Muscle of leg (tissue), 11 donors: ENCODE data around the gene GCSAM. TPM values are rescaled to one million over a fixed set of nuclear protein-coding genes. Genes with fewer than 3 reads are reported as not detected.
A peak's percentile ranks its signal among the peaks of the same experiment; 100 is the strongest.

Source experiments
- DNase-seq: peaks from one replicate; pipeline ENCODE4 v3.0.0; 2013
- H3K27ac ChIP-seq: one replicate; pipeline ENCODE4 v1.5.1; 2013; ENCODE audit warnings: mild to moderate bottlenecking, low read length, control low read depth
- H3K27me3 ChIP-seq: one replicate; pipeline ENCODE4 v1.6.1; 2013; ENCODE audit warnings: low read length; ENCODE audit not compliant: control insufficient read depth, insufficient read depth
- H3K36me3 ChIP-seq: one replicate; pipeline ENCODE4 v1.6.1; 2013; ENCODE audit warnings: low read length; ENCODE audit not compliant: control insufficient read depth, insufficient read depth
- H3K4me1 ChIP-seq: one replicate; pipeline ENCODE4 v1.6.1; 2013; ENCODE audit warnings: low read length; ENCODE audit not compliant: control insufficient read depth, insufficient read depth
- H3K4me3 ChIP-seq: one replicate; pipeline ENCODE4 v1.5.1; 2013; ENCODE audit warnings: low read length, control low read depth
- H3K9me3 ChIP-seq: replicated peaks from 2 replicates; pipeline ENCODE4 v1.6.1; 2013; ENCODE audit warnings: low read depth, low read length; ENCODE audit not compliant: control insufficient read depth
- WGBS: methylation state at CpG from one replicate; pipeline ENCODE4 v1.1.5; 2013; ENCODE audit warnings: missing lambda C conversion rate; ENCODE audit not compliant: insufficient coverage; 5-methylcytosine and 5-hydroxymethylcytosine counted together
- polyA plus RNA-seq, 8 donors: library from polyadenylated mRNA; unstranded; fragments of 120-200 nt; gene quantifications; one replicate each; pipeline versions ENCODE4 v1.2.1 to v1.2.3, GENCODE V29; 2013; ENCODE audit warnings: inconsistent platforms in 1 of 8, low replicate concordance in 1 of 8; ENCODE audit not compliant: insufficient read length in 8 of 8, insufficient read depth in 1 of 8
- total RNA-seq: library from RNA; stranded (reverse); fragments of 120-200 nt; gene quantifications from one replicate; pipeline ENCODE4 v1.2.4, GENCODE V29; 2013

GCSAM gene
- total and polyA plus RNA-seq, 9 donors = 0.31 to 1.8 (median 0.85) TPM

GRCh38 chr3:112121577-112122547, 11.2 kb downstream of the GCSAM start:
- peaks cover 15% of the 10 kb centered on the region for H3K4me1 ChIP-seq
- H3K9me3 ChIP-seq = no peaks in the 10 kb centered on the region
- DNase-seq = no peak
- H3K36me3 ChIP-seq = no peaks in the 10 kb centered on the region
- H3K4me3 ChIP-seq = no peak overlapping the region
- H3K27me3 ChIP-seq = no peaks in the 10 kb centered on the region
- H3K27ac ChIP-seq = no peak overlapping the region
- no CpG with 5 or more reads among the region's 2 CpGs for WGBS

GRCh38 chr3:112119962-112120836, 12.8 kb downstream of the GCSAM start:
- WGBS = 52% methylated on average over 6 of the region's 9 CpGs

GRCh38 chr3:112117841-112118571, 15.0 kb downstream of the GCSAM start:
- DNase-seq = no peak
- WGBS = no CpG with 5 or more reads among the region's 4 CpGs
- Histone ChIP-seq H3K9me3 (no peaks in the 10 kb centered on the region), H3K27me3 (no peaks in the 10 kb centered on the region), H3K4me3 (no peak overlapping the region), H3K36me3 (no peaks in the 10 kb centered on the region), H3K27ac (no peak overlapping the region), H3K4me1 (peaks cover 24% of the 10 kb centered on the region)

More at GRCh38 chr3:112119962-112120836, 12.8 kb downstream of the GCSAM start:
- Histone ChIP-seq H3K4me1 (peaks cover 16% of the 10 kb centered on the region), H3K9me3 (no peaks in the 10 kb centered on the region), H3K27ac (no peak overlapping the region), H3K4me3 (no peak overlapping the region), H3K27me3 (no peaks in the 10 kb centered on the region), H3K36me3 (no peaks in the 10 kb centered on the region)
- no peak for DNase-seq

GRCh38 chr3:112117415-112117814, 15.6 kb downstream of the GCSAM start:
- H3K27ac ChIP-seq = no peak overlapping the region
- H3K4me3 ChIP-seq = no peak overlapping the region
- no peaks in the 10 kb centered on the region for H3K27me3 ChIP-seq
- no CpG with 5 or more reads among the region's 1 CpG for WGBS
- H3K36me3 ChIP-seq = no peaks in the 10 kb centered on the region
- H3K4me1 ChIP-seq = peaks cover 24% of the 10 kb centered on the region
- H3K9me3 ChIP-seq = no peaks in the 10 kb centered on the region
- DNase-seq = no peak

GRCh38 chr3:112116748-112117186, 16.3 kb downstream of the GCSAM start:
- Histone ChIP-seq H3K4me3 (no peak overlapping the region), H3K27ac (no peak overlapping the region)
- DNase-seq = no peak

GRCh38 chr3:112115806-112116383, 17.2 kb downstream of the GCSAM start:
- H3K4me3 ChIP-seq = no peak overlapping the region
- 82% methylated on average over 1 of the region's 6 CpGs for WGBS
- H3K36me3 ChIP-seq = no peaks in the 10 kb centered on the region
- DNase-seq = no peak
- H3K4me1 ChIP-seq = peaks cover 24% of the 10 kb centered on the region
- peak overlapping the region; percentile 71 for H3K27ac ChIP-seq
- no peaks in the 10 kb centered on the region for H3K27me3 ChIP-seq
- H3K9me3 ChIP-seq = no peaks in the 10 kb centered on the region

More at GRCh38 chr3:112116748-112117186, 16.3 kb downstream of the GCSAM start:
- Histone ChIP-seq H3K36me3 (no peaks in the 10 kb centered on the region), H3K4me1 (peaks cover 24% of the 10 kb centered on the region), H3K27me3 (no peaks in the 10 kb centered on the region), H3K9me3 (no peaks in the 10 kb centered on the region)
- 25% methylated on average over 2 of the region's 13 CpGs for WGBS

GRCh38 chr3:112115161-112115739, 17.8 kb downstream of the GCSAM start:
- Histone ChIP-seq H3K9me3 (no peaks in the 10 kb centered on the region), H3K4me1 (peaks cover 24% of the 10 kb centered on the region), H3K27ac (peak overlapping the region; percentile 71), H3K36me3 (no peaks in the 10 kb centered on the region), H3K4me3 (no peak overlapping the region), H3K27me3 (no peaks in the 10 kb centered on the region)
- DNase-seq = peak; percentile 50
- WGBS = 63% methylated on average over 2 of the region's 6 CpGs

- Histone ChIP-seq H3K4me3 (no peak overlapping the region), H3K27me3 (no peaks in the 10 kb centered on the region), H3K9me3 (no peaks in the 10 kb centered on the region), H3K4me1 (peaks cover 20% of the 10 kb centered on the region), H3K27ac (peak overlapping the region; percentile 71), H3K36me3 (no peaks in the 10 kb centered on the region)
- DNase-seq = peak; percentile 42
- no CpG with 5 or more reads among the region's 6 CpGs for WGBS
Observed at GRCh38 chr3:112114576-112115160, 18.4 kb downstream of the GCSAM start.
